ENCODE data around the gene PPM1H.
"Not testable (repeated sequence)": the region's sequence is repeated elsewhere in the genome, so short reads cannot be mapped to it uniquely, and the experiment has no call there.

The PPM1H gene

DNA sequence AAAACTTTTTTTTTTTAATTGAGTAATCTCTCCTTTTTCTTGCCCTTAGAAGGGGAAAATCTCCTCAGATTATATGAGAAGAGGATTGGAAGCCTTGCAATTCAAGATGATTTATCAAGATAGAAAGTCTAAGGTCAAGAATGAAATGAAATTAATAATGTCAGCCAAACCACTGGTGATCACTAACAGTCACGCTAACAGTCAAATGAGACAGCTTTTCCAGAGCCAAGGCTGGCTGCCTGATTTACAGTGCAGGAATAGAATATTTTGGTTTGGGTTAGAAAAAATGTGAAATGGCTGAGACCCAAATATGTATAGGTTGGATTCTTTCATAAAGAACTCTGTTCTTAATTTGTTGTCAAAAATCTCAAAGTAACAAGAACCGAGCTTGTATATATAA lies 204.3 kb downstream of the PPM1H start:
- no peak for DNase-seq

DNA sequence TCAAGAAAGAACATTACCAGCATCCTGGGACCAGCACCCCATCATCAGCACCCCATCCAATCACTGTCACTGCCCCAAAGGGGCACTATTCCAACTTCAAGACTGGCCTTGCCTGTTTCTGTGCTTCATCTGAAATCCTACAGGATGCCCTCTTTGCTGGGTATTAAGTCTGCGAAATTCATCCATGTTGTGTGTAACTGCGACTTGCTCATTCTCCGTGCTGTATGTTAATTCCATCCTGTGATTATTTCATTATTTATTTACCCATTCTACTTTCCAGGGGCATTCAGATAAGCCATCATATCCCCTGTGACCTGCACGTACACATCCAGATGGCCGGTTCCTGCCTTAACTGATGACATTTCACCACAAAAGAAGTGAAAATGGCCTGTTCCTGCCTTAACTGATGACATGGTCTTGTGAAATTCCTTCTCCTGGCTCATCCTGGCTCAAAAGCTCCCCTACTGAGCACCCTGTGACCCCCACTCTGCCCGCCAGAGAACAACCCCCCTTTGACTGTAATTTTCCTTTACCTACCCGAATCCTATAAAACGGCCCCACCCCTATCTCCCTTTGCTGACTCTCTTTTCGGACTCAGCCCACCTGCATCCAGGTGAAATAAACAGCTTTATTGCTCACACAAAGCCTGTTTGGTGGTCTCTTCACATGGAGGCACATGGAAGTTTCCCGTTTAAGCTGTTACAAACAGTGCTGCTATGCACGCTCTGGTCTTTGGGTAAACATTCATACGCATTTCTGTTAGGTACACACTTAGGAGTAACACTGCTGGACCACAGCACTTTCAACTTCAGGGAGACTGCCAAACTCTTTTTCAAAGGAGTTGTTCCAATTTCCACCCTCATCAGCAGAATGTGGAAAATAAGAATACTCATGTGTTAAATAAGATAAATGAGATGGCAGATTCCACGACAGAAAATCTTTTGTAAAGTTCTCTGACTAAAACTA lies 205.1 kb downstream of the PPM1H start:
- not testable (repeated sequence) for DNase-seq

DNA sequence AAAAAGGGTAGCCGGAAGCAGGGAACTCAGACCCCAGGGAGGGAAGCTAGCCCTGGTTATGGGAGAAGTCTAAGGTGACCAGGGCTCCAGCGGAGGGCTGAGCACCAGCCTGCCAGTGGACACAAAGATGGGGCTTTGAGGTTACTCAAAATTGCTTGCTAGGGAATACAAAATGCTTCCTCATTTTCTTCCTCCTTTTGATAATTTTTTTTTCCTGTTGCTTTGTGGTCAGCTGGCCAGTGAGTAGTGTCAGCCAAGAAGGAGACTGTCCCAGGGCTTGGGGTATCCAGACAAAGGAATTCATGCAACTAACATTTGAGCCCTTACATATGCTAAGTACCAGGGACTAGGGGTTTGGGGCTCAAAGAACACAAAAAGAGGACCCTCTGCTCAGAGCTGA lies 206.2 kb downstream of the PPM1H start:
- DNase-seq = no peak

DNA sequence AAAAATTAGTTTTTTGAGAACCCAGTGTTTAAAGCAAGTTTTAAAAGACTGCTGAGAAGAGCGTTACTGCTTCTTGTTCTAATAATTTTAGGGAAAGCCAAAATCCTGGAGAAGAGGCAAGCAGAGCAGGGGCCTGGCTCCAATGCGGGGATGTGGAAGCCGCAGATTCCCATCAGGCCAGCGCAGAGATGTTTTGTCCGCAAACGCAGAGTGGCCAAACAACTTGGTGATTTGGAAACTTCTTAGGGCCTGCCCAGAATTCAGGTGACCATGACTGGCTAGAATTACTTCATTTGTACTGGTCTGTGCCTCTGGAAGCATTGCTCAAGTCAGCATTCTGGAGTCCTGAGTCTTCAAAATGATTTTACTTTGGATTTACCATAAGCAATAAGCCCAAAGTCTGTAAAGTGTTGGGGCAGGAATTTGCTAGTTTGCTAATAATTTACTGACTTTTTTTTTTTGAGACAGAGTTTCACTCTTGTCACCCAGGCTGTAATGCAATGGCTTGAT lies 208.4 kb downstream of the PPM1H start:
- DNase-seq = no peak

DNA sequence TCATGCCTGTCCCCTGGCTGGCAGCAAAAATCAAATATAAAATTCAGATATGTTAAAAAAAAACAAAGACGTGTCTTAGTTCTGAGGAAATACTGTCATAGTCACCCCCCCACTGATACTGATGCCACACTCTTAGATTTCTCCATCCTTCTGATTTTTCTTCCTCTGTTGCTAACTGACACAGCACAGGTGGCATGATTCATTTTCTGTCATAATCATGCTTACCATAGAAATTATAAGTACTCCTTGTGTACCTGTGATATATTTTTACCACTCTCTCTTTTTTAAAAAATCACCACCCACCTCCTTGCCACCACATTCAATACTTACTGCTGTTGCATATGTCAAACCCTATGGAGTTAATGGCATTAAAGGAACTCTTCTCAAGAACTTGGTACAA lies 209.2 kb downstream of the PPM1H start:
- DNase-seq = no peak

DNA sequence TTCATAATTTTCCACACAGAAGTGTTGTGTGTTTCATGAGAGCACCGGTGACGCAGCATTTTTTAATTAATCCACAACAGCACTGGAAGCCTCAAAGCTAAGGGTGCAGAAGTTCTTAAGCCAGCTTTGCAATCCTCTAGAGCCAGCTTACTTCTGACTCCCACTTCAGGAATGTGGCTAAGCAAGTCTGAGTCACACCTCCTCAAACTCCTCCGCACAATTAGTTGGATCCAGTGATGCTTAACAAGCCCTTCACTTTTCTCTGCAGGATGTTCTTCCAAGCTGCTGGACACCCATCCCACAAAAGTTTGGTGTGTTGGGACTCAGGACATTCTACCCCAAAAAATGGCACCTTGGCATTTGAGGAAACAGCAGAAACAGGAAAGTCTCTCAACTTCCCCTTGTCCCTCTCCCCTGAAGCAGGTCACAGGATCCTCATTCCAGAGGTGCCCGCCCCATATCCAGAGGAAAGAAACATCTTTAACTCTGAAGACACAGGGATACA lies 210.0 kb downstream of the PPM1H start:
- DNase-seq = no peak

DNA sequence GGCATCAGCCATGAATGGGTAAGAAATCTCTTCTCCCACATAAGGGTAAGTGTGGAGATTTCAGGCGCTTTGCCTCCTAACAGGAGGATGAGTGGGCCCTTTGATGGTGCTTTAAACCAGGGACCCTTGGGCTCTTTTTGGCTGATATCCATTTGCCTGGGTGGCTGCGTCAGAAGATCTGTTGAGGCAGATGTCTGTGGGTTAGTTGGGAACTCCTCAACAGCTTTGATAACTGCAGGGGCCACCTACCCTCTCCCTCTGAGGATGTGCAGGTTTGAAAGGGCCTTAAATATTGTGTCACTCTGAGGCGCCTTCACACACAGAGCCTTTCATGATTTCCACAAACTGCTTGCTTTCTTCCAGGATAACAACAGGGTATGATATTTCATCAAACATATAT lies 210.7 kb downstream of the PPM1H start:
- no peak for DNase-seq

DNA sequence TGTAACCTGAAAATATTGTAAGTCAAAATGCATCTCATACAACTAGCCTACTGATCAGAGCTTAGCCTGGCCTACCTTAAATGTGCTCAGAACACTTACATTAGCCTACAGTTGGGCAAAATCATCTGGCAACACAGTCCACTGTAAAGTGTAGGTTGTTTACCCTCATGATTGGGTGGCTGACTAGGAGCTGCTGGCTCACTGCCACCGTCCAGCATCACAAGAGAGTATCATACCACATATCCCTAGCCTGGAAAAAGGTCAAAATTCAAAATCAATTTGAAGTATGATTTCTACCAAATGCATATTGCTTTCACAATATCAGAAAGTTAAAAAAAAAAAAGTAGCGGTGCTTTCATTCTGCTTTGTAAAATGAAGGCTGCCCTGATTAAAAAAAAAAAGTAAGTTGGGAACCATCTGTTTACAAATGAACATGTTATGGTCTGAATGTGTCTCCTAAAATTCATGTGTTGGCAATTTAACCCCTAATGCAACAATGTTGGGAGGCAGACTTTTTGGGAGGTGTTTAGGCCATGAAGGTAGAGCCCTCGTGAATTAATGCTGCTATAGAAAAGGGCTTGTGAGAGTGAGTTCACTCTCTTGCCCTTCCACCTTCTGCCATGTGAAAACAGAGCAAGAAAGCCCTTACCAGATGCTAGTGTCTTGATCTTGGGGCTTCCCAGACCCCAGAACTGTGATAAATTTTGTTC lies 211.8 kb downstream of the PPM1H start:
- no peak for DNase-seq

DNA sequence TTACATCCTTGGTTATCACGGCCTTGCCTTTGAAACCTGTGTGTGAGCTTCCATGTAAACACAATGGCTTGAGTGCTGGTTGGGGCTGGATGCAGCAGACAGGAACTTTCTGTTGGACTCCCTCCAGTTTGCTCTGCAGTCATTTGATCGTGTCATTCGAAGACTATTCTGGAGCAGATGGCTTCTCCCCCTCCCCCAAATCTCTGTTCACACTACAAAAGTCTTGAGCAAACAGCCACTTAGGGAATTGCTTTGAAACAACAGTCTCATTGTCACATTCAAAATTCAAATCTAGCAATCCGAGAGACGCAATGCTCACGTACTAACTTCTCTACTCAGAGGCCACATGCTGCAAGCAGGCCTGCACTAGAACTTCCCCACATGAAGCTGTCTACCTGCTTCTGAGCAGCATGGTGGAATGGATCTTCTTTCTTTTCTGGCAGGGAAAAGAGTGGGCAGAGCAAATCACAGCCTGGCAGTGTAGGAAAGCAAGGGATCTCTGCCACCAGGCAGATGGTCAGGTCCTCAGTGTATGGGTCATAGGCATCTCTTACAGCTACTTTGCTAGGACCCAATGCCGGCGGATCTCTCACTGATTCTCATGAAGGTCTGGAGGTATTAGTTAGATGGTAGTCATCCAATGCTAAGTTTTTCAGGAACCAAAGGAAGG lies 214.2 kb downstream of the PPM1H start:
- no peak for DNase-seq

DNA sequence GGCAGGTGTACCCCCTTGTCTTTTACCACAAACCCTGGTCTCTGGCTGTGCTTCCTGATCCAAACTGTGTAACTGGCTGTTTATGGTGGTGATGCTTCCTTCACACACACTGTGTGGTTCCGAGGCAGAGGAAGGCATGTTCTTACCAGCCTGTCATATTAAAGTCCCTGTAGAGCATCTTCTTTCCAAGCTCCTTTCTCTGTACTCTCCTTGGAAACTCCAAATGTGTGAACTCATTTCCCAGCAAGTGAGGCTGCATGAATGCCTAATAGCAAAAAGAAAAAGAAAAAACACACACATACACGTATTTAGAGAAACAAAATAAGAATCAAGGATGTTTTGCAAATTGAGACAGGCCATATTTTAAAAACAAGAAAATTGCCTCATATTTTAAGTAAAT lies 214.9 kb downstream of the PPM1H start:
- DNase-seq = no peak

DNA sequence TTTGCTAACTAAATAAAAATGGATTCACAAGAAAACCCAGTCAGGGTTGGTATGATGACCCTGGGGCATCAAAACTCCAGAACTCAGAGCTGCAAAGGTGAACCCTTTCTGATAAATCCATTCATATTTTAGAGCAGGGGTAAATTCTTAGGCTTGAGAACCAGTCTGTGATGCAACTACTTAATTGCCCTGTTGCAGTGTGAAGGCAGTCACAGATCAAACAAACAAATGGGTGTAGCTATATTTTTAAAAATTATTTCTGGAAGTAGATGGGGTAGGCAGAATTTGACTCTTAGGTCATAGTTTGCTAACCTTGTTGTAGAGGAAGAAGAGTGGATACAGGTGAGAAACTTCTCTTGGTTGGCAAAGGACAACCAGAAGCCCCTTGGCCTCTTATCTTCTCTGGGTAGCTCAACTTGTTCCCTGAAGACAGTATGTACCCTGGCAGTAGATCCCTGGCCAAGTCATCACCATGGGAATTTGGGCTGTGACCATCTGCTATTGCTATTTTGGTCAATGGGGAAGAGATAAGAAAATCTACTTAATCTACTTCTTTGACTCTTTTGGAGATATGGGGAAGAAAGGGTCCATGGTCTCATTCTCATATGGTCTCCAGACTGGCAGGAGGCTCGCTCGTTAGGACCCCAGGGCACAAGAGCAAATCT lies 216.1 kb downstream of the PPM1H start:
- no peak for DNase-seq

DNA sequence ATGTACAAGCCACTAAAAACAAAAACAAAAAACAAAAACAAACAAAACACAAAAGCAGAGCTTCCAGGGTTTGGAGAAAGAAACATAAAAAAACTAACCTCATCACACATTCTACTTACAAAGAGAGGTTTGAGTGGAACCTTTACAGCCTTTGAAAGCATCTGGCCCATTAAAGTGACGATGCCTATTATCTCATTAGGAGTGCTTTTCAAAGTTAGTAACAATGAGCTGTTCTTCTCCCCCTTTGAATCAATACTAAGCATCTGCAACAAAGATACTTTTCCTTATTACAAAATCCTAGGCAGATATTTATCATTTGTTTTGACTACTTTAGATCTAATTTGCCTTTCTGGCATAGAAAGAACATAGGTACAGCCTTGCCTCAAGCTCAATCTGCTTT lies 217.3 kb downstream of the PPM1H start:
- DNase-seq = no peak

DNA sequence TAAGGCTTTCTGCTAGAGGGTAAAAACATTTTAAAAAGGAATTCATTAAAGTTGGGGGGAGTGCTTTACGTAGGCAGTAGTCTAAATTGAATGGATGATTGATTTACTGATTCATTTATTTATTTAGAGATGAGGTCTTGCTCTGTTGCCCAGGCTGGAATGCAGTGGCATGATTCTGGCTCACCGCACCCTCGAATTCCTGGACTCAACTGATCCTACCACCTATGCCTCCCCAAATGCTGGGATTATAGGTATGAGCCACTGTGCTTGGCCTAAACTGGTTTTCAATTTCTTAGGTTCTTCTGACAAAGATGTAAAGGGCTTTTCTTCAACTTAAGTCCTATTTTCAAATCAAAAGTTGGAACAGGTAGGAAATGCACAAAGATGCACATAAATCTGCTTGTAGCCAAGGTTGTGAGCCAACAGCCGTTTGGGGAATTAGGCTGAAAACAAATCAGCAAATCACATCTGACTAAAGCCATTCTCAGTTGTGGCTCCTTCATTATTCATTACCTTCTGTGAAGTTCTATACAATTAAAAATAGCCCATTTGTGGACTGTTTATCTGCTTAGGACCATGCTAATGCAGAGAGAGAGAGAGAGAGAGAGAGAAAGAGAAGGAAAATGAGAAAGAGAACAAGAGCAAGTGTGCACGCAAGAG lies 218.0 kb downstream of the PPM1H start:
- DNase-seq = no peak

DNA sequence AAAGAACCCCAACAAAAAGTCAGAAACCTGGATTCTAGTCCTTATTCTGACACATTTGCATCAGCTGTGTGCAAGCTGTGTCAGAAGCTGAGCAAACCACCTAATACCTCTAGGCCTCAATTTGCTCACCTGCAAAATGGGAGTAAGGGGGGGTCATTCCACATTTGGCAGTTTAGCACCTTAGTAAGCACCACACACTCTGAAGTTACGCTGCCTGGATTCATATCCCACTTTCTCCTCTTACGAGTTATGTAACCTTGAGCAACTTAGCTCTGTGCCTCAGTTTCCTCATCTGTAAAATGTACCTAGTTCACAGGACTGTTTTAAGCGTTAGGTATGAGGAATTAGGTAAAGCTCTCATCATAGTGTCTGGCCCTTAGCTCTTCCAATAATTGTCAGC lies 218.9 kb downstream of the PPM1H start:
- no peak for DNase-seq

DNA sequence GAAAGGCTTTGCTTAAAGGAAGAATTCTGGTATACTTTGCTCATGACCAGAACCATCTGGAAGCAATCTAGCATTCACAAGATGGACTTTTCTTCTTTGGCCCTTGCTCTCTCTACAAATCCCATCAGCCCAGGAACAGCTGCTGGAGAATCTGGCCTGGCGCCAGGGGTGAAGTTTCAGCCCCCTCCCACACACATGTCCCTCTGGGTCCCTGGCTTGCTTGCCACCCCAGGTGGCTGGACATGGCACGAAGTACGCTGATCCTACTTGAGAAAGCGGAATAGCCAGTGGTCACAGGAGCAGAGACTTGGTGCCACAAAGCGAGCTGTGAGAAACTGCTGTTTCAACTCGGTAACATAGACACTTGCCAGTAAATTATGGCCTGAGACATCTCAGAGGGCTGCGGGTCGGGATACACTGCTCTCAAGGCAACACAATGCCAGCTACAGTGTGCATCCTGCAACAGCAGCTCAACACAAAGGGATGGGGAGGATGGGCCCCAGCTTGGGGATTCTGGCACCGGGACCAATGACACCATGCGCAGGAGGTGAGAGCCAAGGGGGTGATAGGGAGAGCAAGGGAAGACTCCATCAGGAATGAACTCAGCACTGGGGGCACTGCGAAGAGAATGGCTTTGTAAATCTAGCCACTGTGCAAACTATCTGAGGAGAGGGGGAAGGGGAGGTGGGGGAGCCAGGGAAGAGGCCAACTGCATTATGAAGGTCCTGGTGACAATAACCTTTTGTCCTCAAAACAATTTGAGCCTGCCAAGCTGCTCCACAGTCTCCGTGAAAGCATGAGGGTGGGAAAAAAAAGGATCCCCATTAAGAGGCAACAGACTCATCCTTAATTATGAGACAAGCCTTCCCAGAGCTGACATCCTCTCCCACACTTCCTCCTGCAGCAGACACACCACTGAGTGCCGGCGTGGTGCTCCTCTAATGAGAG lies 219.9 kb downstream of the PPM1H start:
- no peak for DNase-seq

DNA sequence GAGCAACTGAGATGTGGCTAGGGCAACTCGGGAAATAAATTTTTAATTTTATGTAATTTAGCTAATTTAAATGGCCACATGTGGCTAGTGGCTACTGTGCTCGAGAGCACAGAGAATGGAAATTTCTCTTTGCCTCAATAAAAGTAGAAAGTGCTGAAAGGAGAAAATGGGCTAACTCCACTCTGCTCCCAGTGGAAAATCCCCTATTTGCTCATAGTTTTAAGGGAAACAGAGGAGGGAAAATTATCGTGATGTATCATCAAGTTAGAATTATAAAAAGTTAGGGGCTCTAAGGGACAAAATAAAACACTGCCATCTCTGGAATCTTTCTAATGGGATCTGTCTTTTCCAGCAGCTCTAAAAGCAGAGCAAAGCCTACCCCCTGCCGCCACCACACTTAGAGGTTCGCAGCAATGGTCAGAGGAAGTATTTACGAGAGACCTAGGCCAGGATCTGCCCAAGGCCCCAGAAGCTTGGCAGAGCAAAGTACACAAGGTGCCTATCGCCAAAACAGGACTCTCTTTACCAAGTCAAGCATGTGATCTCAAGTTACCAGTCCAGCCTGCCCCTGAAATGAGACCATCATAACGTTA lies 220.7 kb downstream of the PPM1H start:
- no peak for DNase-seq

DNA sequence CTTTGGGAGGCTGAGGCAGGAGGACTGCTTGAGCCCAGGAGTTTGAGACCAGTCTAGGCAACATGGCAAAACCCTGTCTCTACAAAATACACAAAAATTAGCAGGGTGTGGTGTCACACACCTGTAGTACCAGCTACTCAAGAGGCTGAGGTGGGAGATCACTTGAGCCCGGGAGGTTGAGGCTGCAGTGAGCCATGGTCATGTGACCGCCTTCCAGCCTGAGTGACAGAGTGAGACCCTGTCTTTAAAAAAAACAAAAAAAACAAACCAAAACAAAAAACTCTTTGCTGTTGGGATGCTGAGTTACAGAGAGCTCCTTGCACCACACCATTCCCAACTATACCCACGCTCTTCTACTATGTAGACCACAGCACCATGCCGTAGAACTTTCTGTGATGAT lies 221.2 kb downstream of the PPM1H start:
- DNase-seq = no peak

DNA sequence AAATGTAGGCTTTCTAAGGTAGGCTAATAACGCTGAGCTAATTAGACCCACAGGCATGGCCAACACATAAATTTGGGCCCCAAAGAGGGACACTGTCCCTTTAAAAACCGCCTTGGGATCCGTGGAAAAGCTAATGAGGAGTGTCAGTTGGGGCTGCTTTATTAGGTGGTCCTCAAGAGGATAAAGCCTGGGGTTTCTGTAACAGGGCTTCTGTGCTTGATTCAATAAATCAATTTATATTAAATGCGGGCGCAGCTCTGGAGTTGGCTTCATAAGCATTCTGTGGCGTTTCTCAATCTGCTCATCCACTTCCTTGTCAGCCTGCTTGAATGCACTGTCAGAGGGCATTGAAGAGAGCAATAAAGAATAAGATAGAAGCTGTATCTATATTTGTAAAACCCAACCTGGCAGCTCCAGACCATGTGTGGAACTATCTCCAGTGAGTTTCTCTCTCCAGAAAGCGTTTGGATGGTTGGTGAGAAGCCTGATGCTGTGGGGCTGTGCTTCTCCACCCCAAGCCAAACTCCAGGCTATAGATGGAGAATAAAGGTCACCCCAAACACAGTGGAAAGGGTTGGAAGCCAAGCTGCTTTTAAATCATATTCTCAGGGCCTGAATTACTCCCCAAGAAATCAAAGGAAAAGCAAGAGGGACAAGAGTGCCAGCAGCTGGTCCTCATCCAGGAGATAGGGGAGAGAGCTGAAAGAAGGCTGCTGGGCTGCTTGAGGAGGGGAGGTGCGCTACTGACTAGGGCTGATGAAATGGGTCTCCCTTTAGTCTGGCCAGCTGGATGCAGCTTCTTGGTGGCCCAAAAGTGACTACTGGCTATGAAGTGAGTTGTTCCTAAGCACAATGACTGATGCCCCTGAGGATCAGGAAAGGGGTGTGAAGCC lies 222.0 kb downstream of the PPM1H start:
- DNase-seq = no peak

DNA sequence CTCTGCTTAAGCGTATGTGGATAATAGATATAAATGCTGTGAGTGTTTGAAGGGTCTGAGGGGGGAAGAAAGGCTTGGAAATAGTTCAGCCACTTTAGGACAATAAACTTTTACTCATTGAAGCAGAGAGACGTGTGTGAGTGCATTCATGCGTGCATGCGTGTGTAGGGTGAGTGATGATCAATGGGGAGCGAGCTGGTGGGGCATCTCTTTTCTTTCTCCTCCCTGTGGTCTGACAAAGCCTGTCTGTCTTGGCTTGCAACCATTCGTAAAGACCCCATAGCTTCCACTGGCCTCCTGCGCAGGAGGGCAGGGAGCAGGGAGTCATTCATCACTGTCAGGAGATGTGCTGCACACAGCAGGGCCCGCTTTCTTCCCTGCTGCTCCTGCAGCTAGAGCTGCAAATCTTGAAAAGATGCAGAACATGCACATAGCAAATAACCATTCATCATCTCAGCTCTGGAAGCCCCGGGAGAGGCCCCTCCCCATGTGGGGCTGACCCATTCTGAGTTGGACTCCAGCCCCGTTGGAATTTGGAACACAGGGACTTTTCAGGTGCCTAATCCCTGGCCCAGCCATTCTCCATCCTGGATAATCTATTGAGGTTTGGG lies 223.2 kb downstream of the PPM1H start:
- no peak for DNase-seq
